Measurements from ENCODE around the gene NOL3. TPM values are rescaled to one million over a fixed set of nuclear protein-coding genes. Genes with fewer than 3 reads are reported as not detected.
A peak's percentile ranks its signal among the peaks of the same experiment; 100 is the strongest.

Gene NOL3
- total and polyA plus RNA-seq, 2 of the 13 experiments (the other 11 are each of a cell fraction or from before 2014, with no cell fraction given): 5.7 to 20.5 TPM

- TF ChIP-seq ZFP91 (CRISPR knock-in tag; IDR thresholded peaks at IDR 0.05; ENCODE audit: borderline replicate concordance) (peak; percentile 89), YY1 (IDR thresholded peaks at IDR 0.05; ENCODE audit: insufficient read depth, insufficient replicate concordance, low read depth, low read length) (peak; percentile 81), ZNF335 (CRISPR knock-in tag; IDR thresholded peaks at IDR 0.05) (no peak), TCF12 (IDR thresholded peaks at IDR 0.05) (no peak), TCF12 (CRISPR knock-in tag; IDR thresholded peaks at IDR 0.05) (0 out of 2 replicates have a peak, but pooled peaks have one; percentile 81), ZNF10 (CRISPR knock-in tag; IDR thresholded peaks at IDR 0.05; ENCODE audit: borderline replicate concordance, low read depth) (no peak), ZFP36 (IDR thresholded peaks at IDR 0.05; ENCODE audit: borderline replicate concordance, low read depth, low read length, partially characterized antibody) (no peak), ZNF501 (CRISPR knock-in tag; IDR thresholded peaks at IDR 0.05) (peak; percentile 77; the same call in 1 of the 2 replicates), ZNF34 (CRISPR knock-in tag; IDR thresholded peaks at IDR 0.05; ENCODE audit: borderline replicate concordance) (peak; percentile 70; the same call in 1 of the 2 replicates), NR0B2 (CRISPR knock-in tag; IDR thresholded peaks at IDR 0.05) (peak; percentile 90; the same call in 1 of the 2 replicates), MYNN (CRISPR knock-in tag; IDR thresholded peaks at IDR 0.05; ENCODE audit: low read depth) (no peak), ZBTB21 (CRISPR knock-in tag; IDR thresholded peaks at IDR 0.05) (no peak), THRA (CRISPR knock-in tag; IDR thresholded peaks at IDR 0.05; ENCODE audit: borderline replicate concordance) (peak; percentile 25; the same call in 1 of the 2 replicates), MTA1 (CRISPR knock-in tag; IDR thresholded peaks at IDR 0.05; ENCODE audit: borderline replicate concordance) (0 out of 2 replicates have a peak, but pooled peaks have one; percentile 48), RFXANK (CRISPR knock-in tag; IDR thresholded peaks at IDR 0.05) (no peak), ZNF841 (CRISPR knock-in tag; IDR thresholded peaks at IDR 0.05; ENCODE audit: borderline replicate concordance) (no peak), MYC (CRISPR knock-in tag; IDR thresholded peaks at IDR 0.05; ENCODE audit: borderline replicate concordance) (peak; percentile 61)
- TF ChIP-seq, protein P1, sequence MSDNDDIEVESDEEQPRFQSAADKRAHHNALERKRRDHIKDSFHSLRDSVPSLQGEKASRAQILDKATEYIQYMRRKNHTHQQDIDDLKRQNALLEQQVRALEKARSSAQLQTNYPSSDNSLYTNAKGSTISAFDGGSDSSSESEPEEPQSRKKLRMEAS (IDR thresholded peaks at IDR 0.05): peak; percentile 78
- TF ChIP-seq, protein P2, sequence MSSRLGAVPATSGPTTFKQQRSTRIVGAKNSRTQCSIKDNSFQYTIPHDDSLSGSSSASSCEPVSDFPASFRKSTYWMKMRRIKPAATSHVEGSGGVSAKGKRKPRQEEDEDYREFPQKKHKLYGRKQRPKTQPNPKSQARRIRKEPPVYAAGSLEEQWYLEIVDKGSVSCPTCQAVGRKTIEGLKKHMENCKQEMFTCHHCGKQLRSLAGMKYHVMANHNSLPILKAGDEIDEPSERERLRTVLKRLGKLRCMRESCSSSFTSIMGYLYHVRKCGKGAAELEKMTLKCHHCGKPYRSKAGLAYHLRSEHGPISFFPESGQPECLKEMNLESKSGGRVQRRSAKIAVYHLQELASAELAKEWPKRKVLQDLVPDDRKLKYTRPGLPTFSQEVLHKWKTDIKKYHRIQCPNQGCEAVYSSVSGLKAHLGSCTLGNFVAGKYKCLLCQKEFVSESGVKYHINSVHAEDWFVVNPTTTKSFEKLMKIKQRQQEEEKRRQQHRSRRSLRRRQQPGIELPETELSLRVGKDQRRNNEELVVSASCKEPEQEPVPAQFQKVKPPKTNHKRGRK (CRISPR knock-in tag; IDR thresholded peaks at IDR 0.05): no peak
- TF ChIP-seq, protein P3, sequence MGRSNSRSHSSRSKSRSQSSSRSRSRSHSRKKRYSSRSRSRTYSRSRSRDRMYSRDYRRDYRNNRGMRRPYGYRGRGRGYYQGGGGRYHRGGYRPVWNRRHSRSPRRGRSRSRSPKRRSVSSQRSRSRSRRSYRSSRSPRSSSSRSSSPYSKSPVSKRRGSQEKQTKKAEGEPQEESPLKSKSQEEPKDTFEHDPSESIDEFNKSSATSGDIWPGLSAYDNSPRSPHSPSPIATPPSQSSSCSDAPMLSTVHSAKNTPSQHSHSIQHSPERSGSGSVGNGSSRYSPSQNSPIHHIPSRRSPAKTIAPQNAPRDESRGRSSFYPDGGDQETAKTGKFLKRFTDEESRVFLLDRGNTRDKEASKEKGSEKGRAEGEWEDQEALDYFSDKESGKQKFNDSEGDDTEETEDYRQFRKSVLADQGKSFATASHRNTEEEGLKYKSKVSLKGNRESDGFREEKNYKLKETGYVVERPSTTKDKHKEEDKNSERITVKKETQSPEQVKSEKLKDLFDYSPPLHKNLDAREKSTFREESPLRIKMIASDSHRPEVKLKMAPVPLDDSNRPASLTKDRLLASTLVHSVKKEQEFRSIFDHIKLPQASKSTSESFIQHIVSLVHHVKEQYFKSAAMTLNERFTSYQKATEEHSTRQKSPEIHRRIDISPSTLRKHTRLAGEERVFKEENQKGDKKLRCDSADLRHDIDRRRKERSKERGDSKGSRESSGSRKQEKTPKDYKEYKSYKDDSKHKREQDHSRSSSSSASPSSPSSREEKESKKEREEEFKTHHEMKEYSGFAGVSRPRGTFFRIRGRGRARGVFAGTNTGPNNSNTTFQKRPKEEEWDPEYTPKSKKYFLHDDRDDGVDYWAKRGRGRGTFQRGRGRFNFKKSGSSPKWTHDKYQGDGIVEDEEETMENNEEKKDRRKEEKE (IDR thresholded peaks at IDR 0.05): no peak
Observed at GRCh38 chr16:67155295-67156142, 14.8 kb upstream of the NOL3 start (continued).
